ENCODE measurements around the gene SPATS2L. TPM values are rescaled to one million over a fixed set of nuclear protein-coding genes. Genes with fewer than 3 reads are reported as not detected.

The SPATS2L gene
- total and polyA plus RNA-seq, 2 of the 13 experiments (the other 11 are each of a cell fraction or from before 2014, with no cell fraction given): 154 to 212 TPM

DNA sequence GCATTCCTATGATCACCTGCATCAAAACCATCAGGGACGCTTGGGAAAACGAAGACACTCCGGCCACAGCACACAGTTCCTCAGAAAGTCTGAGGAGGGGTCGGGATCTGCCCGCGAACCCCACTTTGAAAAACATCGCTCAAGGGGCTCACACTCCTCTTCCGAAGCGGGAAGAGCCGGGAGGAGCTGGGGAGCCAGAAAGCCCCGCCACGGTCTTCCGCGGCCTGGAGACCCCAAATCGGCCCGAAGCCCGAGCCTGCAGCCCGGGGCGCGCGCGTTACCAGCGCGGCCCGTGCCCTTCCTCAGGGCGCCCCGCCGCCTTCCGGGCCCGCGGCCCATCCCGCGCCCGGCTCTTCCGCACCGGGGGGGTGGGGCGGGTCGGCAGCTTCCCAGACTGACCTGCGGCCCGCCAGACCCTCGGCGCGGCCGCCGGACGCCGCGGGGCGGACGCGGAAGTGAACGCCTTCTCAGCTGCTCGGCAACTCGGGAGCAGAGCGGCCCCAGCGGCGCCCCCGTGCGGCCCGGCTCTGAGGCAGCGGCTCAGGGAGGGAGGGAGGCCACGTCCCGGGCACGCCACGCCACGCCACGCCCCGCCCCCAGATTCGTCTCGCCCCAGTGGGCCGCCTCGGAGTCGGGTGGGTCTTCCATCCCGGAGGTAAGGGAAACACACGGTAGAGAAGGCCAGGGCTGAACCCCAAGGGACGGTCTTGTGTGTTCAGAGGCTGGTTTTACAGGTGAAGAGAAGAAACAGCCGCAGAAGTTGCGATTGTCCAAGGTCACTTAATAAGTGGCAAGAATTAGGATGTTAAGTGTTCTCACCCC lies 203.3 kb downstream of the SPATS2L start, which contains the start of gene KCTD18 (continued):
- TF ChIP-seq ZNF891 (CRISPR knock-in tag; IDR thresholded peaks at IDR 0.05): peak; percentile 28; the same call in 1 of the 2 replicates
- TF ChIP-seq ZFY (CRISPR knock-in tag; IDR thresholded peaks at IDR 0.05): peak; percentile 96
- TF ChIP-seq ZNF644 (CRISPR knock-in tag; IDR thresholded peaks at IDR 0.05; ENCODE audit: low read depth): peak; percentile 27; the same call in 1 of the 2 replicates
- TF ChIP-seq NKX3-1 (CRISPR knock-in tag; IDR thresholded peaks at IDR 0.05): no peak
- TF ChIP-seq JDP2 (CRISPR knock-in tag; IDR thresholded peaks at IDR 0.05; ENCODE audit: borderline replicate concordance): no peak
- peak; percentile 63; the same call in 1 of the 2 replicates for TF ChIP-seq PPARG (CRISPR knock-in tag; conservative IDR thresholded peaks at IDR 0.05)
- no peak; the same call in 1 of the 2 replicates for TF ChIP-seq ELF4 (CRISPR knock-in tag; IDR thresholded peaks at IDR 0.05; ENCODE audit: borderline replicate concordance)
- TF ChIP-seq IKZF1 (IDR thresholded peaks at IDR 0.05): no peak
- no peak for TF ChIP-seq ZNF343 (CRISPR knock-in tag; IDR thresholded peaks at IDR 0.05)
- no peak for TF ChIP-seq NR3C1 (CRISPR knock-in tag; IDR thresholded peaks at IDR 0.05)
- TF ChIP-seq FOXM1 (CRISPR knock-in tag; IDR thresholded peaks at IDR 0.05): no peak
- peak; percentile 37; the same call in 1 of the 2 replicates for TF ChIP-seq ZNF678 (CRISPR knock-in tag; IDR thresholded peaks at IDR 0.05)
- peak; percentile 98 for TF ChIP-seq ZNF451 (CRISPR knock-in tag; IDR thresholded peaks at IDR 0.05)
- TF ChIP-seq, protein P1, sequence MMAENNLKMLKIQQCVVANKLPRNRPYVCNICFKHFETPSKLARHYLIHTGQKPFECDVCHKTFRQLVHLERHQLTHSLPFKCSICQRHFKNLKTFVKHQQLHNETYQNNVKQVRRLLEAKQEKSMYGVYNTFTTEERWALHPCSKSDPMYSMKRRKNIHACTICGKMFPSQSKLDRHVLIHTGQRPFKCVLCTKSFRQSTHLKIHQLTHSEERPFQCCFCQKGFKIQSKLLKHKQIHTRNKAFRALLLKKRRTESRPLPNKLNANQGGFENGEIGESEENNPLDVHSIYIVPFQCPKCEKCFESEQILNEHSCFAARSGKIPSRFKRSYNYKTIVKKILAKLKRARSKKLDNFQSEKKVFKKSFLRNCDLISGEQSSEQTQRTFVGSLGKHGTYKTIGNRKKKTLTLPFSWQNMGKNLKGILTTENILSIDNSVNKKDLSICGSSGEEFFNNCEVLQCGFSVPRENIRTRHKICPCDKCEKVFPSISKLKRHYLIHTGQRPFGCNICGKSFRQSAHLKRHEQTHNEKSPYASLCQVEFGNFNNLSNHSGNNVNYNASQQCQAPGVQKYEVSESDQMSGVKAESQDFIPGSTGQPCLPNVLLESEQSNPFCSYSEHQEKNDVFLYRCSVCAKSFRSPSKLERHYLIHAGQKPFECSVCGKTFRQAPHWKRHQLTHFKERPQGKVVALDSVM (CRISPR knock-in tag; IDR thresholded peaks at IDR 0.05): peak; percentile 84
- TF ChIP-seq NCOA1 (CRISPR knock-in tag; IDR thresholded peaks at IDR 0.05): peak; percentile 92
- TF ChIP-seq, protein P2, sequence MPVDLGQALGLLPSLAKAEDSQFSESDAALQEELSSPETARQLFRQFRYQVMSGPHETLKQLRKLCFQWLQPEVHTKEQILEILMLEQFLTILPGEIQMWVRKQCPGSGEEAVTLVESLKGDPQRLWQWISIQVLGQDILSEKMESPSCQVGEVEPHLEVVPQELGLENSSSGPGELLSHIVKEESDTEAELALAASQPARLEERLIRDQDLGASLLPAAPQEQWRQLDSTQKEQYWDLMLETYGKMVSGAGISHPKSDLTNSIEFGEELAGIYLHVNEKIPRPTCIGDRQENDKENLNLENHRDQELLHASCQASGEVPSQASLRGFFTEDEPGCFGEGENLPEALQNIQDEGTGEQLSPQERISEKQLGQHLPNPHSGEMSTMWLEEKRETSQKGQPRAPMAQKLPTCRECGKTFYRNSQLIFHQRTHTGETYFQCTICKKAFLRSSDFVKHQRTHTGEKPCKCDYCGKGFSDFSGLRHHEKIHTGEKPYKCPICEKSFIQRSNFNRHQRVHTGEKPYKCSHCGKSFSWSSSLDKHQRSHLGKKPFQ (CRISPR knock-in tag; IDR thresholded peaks at IDR 0.05; ENCODE audit: insufficient replicate concordance): no peak
- peak; percentile 93; the same call in 1 of the 2 replicates for TF ChIP-seq ZNF337 (CRISPR knock-in tag; IDR thresholded peaks at IDR 0.05; ENCODE audit: borderline replicate concordance, low read depth)
- TF ChIP-seq, protein P3, sequence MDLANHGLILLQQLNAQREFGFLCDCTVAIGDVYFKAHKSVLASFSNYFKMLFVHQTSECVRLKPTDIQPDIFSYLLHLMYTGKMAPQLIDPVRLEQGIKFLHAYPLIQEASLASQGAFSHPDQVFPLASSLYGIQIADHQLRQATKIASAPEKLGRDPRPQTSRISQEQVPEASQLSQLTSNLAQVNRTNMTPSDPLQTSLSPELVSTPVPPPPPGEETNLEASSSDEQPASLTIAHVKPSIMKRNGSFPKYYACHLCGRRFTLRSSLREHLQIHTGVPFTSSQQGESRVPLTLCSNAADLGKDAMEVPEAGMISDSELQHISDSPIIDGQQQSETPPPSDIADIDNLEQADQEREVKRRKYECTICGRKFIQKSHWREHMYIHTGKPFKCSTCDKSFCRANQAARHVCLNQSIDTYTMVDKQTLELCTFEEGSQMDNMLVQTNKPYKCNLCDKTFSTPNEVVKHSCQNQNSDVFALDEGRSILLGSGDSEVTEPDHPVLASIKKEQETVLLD (CRISPR knock-in tag; IDR thresholded peaks at IDR 0.05; ENCODE audit: low read depth): peak; percentile 92
- no peak for TF ChIP-seq ZNF33B (CRISPR knock-in tag; IDR thresholded peaks at IDR 0.05)
- no peak for TF ChIP-seq SOX6 (IDR thresholded peaks at IDR 0.05)
- no peak; the same call in 1 of the 2 replicates for TF ChIP-seq SOX6 (CRISPR knock-in tag; IDR thresholded peaks at IDR 0.05)
- peak; percentile 65 for TF ChIP-seq AGO2 (optimal IDR thresholded peaks at IDR 0.05; ENCODE audit: low read depth, low read length)
- no peak for TF ChIP-seq PCBP1 (IDR thresholded peaks at IDR 0.05; ENCODE audit: borderline replicate concordance, low read depth, low read length)
- TF ChIP-seq NONO (IDR thresholded peaks at IDR 0.05): no peak
- peak; percentile 97 for TF ChIP-seq NONO (CRISPR knock-in tag; conservative IDR thresholded peaks at IDR 0.05)
- TF ChIP-seq SMAD9 (CRISPR knock-in tag; IDR thresholded peaks at IDR 0.05): 0 out of 2 replicates have a peak, but pooled peaks have one; percentile 33
- no peak for TF ChIP-seq JARID2 (CRISPR knock-in tag; IDR thresholded peaks at IDR 0.05; ENCODE audit: insufficient replicate concordance)
- peak; percentile 69; the same call in 1 of the 2 replicates for TF ChIP-seq TAF1 (CRISPR knock-in tag; IDR thresholded peaks at IDR 0.05)
